Neural progenitor cell (in vitro differentiated cells): Measurements from ENCODE around the gene COL25A1.

Experiments used
- CTCF ChIP-seq: fragments of 200-600 bp; sonication (generic); IDR thresholded peaks from 2 replicates; pipeline ENCODE4 v1.5.1; 2017; ENCODE audit warnings: antibody characterized with exemption, mild to moderate bottlenecking
- EZH2 ChIP-seq: fragments of 200-600 bp; sonication (generic); IDR thresholded peaks from 2 replicates; pipeline ENCODE4 v1.6.1; 2017; ENCODE audit warnings: antibody characterized with exemption, mild to moderate bottlenecking, moderate library complexity
- EZH2phosphoT487 ChIP-seq: fragments of 200-600 bp; sonication (generic); IDR thresholded peaks from 2 replicates; pipeline ENCODE4 v1.6.1; 2017; ENCODE audit warnings: antibody characterized with exemption

DNA sequence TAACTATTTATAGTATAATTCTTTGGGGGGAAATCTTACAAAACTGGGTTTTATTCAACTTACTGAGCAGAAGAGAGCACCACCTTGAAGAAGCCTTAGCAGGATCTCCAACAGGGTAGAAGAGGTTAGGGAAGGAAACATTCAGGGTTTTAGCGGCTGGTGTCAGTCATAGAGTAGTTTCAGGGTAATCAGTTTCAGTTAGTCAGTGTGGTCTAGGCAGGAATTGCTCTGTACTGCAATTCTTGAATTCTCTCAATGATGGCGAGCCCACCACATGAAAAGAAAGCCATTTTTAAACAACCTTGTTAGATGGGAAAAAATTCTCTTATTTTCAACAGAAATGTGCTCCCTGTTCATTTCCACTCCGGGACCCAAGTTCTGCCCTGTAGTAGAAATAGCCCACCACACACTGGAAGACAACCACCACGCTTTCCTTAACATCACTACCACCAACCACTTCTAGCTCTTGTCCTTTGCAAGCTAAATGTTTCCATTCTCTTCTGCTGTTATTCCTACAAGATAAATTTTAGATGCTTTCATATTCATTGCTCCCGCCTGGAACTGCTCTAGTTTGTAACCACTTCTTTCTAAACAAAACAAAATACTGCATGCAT, 25.9 kb downstream of the COL25A1 start:
- no peak for TF ChIP-seq CTCF
- TF ChIP-seq EZH2, result no peak
- no peak for TF ChIP-seq EZH2phosphoT487
